ENCODE measurements around the gene NAALADL2. TPM values are rescaled to one million over a fixed set of nuclear protein-coding genes. Genes with fewer than 3 reads are reported as not detected.

Gene NAALADL2
- total RNA-seq, 1 donor from 2014 or later, result 5.2 TPM

- DNase-seq (ENCODE audit: missing footprints), result no peak
- intact Hi-C loops (cut with DNase I), result no loop called here
- no peak for ATAC-seq
Observed at GRCh38 chr3:175851541-175851940, 992.4 kb downstream of the NAALADL2 start.

GRCh38 chr3:175852560-175852959, 993.4 kb downstream of the NAALADL2 start:
- DNase-seq (ENCODE audit: missing footprints) (no peak), ATAC-seq (no peak)
- intact Hi-C loops (cut with DNase I), result no loop called here

- DNase-seq (ENCODE audit: missing footprints), result no peak
- intact Hi-C loops (cut with DNase I), result no loop called here
- ATAC-seq, result no peak
Observed at GRCh38 chr3:175857666-175858270, 998.6 kb downstream of the NAALADL2 start.

Small RNA genes within 50 kb of the gene (microRNA-seq; reads per million reads assigned to microRNA genes)
- gene MIR4789, result not detected

Measured in Right ventricle myocardium inferior (tissue), 1 donor.